HG02623 (cell line): ENCODE results near the gene DUOX2.
A peak's percentile ranks its signal among the peaks of the same experiment; 100 is the strongest.
"Not testable (repeated sequence)": the region's sequence is repeated elsewhere in the genome, so short reads cannot be mapped to it uniquely, and the experiment has no call there.

Source experiments
- ATAC-seq: cut with Tn5 transposase; IDR thresholded peaks from one replicate; pipeline ENCODE4 v1.9.1; 2021; ENCODE audit warnings: moderate library complexity; ENCODE audit not compliant: unreplicated experiment

Gene DUOX2

GRCh38 chr15:45120081-45120972 lies 6.4 kb upstream of the DUOX2 start:
- no peak for ATAC-seq

- ATAC-seq = no peak
These were observed 5.0 kb upstream of the DUOX2 start for GRCh38 chr15:45118996-45119395.

- ATAC-seq = peak; percentile 96
These were observed 4.2 kb upstream of the DUOX2 start for GRCh38 chr15:45118131-45118588.

GRCh38 chr15:45117308-45118130 lies 3.5 kb upstream of the DUOX2 start:
- ATAC-seq = peak; percentile 7

- ATAC-seq = no peak
These were observed 2.7 kb upstream of the DUOX2 start for GRCh38 chr15:45116482-45117307.

- ATAC-seq = no peak
These were observed 2.1 kb upstream of the DUOX2 start for GRCh38 chr15:45116006-45116481.

GRCh38 chr15:45115312-45115820 lies 1.4 kb upstream of the DUOX2 start:
- ATAC-seq = no peak

- no peak for ATAC-seq
These were observed 746 bp upstream of the DUOX2 start for GRCh38 chr15:45114751-45115085.

GRCh38 chr15:45113380-45113990 lies 487 bp downstream of the DUOX2 start:
- ATAC-seq = no peak

GRCh38 chr15:45112591-45113379 lies 1.2 kb downstream of the DUOX2 start:
- ATAC-seq = no peak

GRCh38 chr15:45112143-45112590 lies 1.8 kb downstream of the DUOX2 start:
- no peak for ATAC-seq

- no peak for ATAC-seq
These were observed 2.4 kb downstream of the DUOX2 start for GRCh38 chr15:45111390-45112142.

- ATAC-seq = no peak
These were observed 3.6 kb downstream of the DUOX2 start for GRCh38 chr15:45110256-45110820.

GRCh38 chr15:45107941-45108630 lies 5.9 kb downstream of the DUOX2 start:
- no peak for ATAC-seq

GRCh38 chr15:45106002-45106790 lies 7.8 kb downstream of the DUOX2 start:
- ATAC-seq = no peak

GRCh38 chr15:45105586-45105985 lies 8.4 kb downstream of the DUOX2 start:
- no peak for ATAC-seq

- not testable (repeated sequence) for ATAC-seq
These were observed 9.8 kb downstream of the DUOX2 start for GRCh38 chr15:45104170-45104569.
